WTC11 (cell line): ENCODE data around the gene MARVELD1.

ENCODE experiments used
- MAX ChIP-seq: sonication (generic); formaldehyde crosslinking; IDR thresholded peaks from 2 replicates; pipeline ENCODE4 v1.8.0; 2022; ENCODE audit warnings: mild to moderate bottlenecking, missing genetic modification reagents
- NFYB ChIP-seq: sonication (generic); formaldehyde crosslinking; conservative IDR thresholded peaks from 2 replicates; pipeline ENCODE4 v1.8.0; 2022; ENCODE audit warnings: low read depth, missing genetic modification reagents
- RORB ChIP-seq: fragments of 250-450 bp; sonication (Bioruptor Pico); IDR thresholded peaks from 2 replicates; pipeline ENCODE4 v1.9.0; 2021; ENCODE audit warnings: mild to moderate bottlenecking
- TEAD4 ChIP-seq: sonication (generic); formaldehyde crosslinking; IDR thresholded peaks from 2 replicates; pipeline ENCODE4 v1.8.0; 2022; ENCODE audit warnings: mild to moderate bottlenecking, missing genetic modification reagents
- ZBTB43 ChIP-seq: sonication (generic); formaldehyde crosslinking; IDR thresholded peaks from 2 replicates; pipeline ENCODE4 v1.8.1; 2023; ENCODE audit warnings: mild to moderate bottlenecking, missing genetic modification reagents
- ZNF423 ChIP-seq: fragments of 250-450 bp; sonication (Bioruptor Pico); IDR thresholded peaks from 2 replicates; pipeline ENCODE4 v2.1.2; 2022; ENCODE audit warnings: mild to moderate bottlenecking, moderate library complexity
- TF ChIP-seq, protein P1 (sequence below): fragments of 200-600 bp; IDR thresholded peaks from 2 replicates; pipeline ENCODE4 v1.8.0; 2022; ENCODE audit warnings: antibody characterized with exemption
- TF ChIP-seq, protein P2 (sequence below): sonication (generic); formaldehyde crosslinking; conservative IDR thresholded peaks from 2 replicates; pipeline ENCODE4 v1.8.1; 2022; ENCODE audit warnings: mild to moderate bottlenecking, missing genetic modification reagents

DNA sequence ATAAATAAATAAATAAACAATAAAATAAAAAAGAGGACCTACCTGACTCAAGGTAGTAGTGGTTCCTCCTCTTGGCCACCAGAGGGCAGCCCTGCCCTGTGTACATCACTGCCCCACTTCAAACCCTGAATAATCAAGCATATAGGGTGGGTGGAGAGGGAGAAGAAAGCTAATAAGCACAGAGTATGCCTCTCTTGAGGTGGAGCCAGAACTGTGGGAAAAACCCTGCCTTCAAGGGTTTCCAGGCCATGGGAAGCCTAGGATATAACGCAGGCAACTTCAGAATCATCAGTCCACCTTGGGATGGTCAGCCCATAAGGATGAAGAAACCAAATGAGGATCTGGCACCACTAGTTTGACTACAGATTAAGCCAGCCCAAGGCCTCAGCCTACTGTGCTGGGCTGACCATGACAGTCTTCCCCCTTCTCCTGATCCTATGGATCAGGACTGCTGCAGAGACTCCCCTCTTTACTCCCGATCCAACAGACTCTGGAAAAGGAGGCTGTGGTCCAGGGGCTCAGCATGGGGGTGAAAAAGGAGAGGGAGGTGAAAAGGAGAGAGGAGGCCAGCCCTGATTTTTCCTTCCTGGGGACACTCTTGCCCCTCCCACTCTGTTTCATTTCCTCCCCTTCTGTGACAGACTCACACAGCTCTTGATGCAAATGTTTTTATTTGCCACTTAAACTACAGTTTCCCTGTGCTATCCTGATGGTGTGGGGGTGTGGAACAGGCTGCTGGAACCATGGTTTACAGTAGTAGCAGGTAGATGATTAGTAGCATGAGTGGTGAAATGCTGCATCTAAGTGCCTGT, 36.6 kb upstream of the MARVELD1 start:
- no peak for TF ChIP-seq TEAD4 (CRISPR knock-in tag)
- TF ChIP-seq, protein P1, sequence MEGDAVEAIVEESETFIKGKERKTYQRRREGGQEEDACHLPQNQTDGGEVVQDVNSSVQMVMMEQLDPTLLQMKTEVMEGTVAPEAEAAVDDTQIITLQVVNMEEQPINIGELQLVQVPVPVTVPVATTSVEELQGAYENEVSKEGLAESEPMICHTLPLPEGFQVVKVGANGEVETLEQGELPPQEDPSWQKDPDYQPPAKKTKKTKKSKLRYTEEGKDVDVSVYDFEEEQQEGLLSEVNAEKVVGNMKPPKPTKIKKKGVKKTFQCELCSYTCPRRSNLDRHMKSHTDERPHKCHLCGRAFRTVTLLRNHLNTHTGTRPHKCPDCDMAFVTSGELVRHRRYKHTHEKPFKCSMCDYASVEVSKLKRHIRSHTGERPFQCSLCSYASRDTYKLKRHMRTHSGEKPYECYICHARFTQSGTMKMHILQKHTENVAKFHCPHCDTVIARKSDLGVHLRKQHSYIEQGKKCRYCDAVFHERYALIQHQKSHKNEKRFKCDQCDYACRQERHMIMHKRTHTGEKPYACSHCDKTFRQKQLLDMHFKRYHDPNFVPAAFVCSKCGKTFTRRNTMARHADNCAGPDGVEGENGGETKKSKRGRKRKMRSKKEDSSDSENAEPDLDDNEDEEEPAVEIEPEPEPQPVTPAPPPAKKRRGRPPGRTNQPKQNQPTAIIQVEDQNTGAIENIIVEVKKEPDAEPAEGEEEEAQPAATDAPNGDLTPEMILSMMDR = peak; percentile 87
- TF ChIP-seq MAX = no peak
- TF ChIP-seq, protein P2, sequence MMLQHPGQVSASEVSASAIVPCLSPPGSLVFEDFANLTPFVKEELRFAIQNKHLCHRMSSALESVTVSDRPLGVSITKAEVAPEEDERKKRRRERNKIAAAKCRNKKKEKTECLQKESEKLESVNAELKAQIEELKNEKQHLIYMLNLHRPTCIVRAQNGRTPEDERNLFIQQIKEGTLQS (CRISPR knock-in tag) = no peak
- TF ChIP-seq ZNF423 = no peak
- no peak for TF ChIP-seq RORB (CRISPR knock-in tag)
- TF ChIP-seq NFYB = no peak
- TF ChIP-seq ZBTB43 (CRISPR knock-in tag) = no peak
